ENCODE results near the gene MAP3K8. TPM values are rescaled to one million over a fixed set of nuclear protein-coding genes. Genes with fewer than 3 reads are reported as not detected.

MAP3K8 gene
- total and polyA plus RNA-seq, 11 donors = 3.6 to 39.0 (median 5.8) TPM

- WGBS, 4 donors = 23 to 35% (median 28%) methylated on average over 2 of the region's 2 CpGs
- ATAC-seq (peak in 3 of 4 donors; percentile 71 to 83 (median 74)), DNase-seq (no peak)
- Histone ChIP-seq H3K27me3 (no peaks in the 10 kb centered on the region), H3K36me3 (peaks cover 0 to 99% (median 67%) of the 10 kb centered on the region in 9 donors), H3K4me3 (no peak overlapping the region), H3K9me3 (no peaks in the 10 kb centered on the region), H3K4me1 (peaks cover 3 to 78% (median 28%) of the 10 kb centered on the region in 12 donors), H3K27ac (peak overlapping the region in 10 of 12 donors; percentile 7 to 60 (median 28))
- intact Hi-C loops (cut with DNase I) = no loop called here
- no peak for TF ChIP-seq POLR2A (IDR thresholded peaks at IDR 0.05)
- TF ChIP-seq, protein P1, sequence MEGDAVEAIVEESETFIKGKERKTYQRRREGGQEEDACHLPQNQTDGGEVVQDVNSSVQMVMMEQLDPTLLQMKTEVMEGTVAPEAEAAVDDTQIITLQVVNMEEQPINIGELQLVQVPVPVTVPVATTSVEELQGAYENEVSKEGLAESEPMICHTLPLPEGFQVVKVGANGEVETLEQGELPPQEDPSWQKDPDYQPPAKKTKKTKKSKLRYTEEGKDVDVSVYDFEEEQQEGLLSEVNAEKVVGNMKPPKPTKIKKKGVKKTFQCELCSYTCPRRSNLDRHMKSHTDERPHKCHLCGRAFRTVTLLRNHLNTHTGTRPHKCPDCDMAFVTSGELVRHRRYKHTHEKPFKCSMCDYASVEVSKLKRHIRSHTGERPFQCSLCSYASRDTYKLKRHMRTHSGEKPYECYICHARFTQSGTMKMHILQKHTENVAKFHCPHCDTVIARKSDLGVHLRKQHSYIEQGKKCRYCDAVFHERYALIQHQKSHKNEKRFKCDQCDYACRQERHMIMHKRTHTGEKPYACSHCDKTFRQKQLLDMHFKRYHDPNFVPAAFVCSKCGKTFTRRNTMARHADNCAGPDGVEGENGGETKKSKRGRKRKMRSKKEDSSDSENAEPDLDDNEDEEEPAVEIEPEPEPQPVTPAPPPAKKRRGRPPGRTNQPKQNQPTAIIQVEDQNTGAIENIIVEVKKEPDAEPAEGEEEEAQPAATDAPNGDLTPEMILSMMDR (IDR thresholded peaks at IDR 0.05) = no peak
Observed at GRCh38 chr10:30445711-30446110, 11.7 kb downstream of the MAP3K8 start.

DNA sequence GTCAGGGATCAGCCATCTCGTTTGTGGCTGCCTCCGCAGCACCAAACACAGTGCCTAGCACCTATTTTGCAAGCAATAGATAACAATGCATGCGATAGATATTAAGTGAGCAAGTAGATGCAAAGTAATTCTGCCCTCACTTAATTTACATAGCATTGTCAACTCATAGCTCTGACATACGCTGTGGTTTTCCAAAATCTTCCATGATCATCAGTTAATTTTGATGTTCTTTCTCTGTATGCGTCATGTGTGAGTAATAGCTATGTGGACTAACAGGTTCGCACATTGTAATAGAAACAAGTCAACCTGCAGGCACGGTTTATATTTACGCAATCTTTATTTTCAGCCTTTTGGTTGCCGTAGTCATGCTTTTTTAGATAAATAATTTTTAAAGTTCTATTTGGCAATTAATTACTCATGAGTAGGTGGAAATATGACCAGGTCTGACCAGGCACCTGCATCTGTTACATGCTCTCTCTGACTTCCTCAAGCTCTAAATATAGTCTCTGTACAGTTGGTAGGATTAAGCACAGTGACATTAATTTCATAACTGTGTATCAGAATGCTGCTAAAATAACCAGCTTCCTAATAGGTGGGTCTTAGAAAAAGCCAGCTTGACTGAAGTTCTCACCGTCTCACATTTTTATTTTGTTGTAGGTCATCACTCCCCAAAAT lies 13.3 kb downstream of the MAP3K8 start:
- 88 to 92% (median 90%) methylated on average over 10 of the region's 10 CpGs for WGBS, 4 donors
- intact Hi-C loops (cut with DNase I) = no loop called here
- H3K4me3 ChIP-seq = no peak overlapping the region
- H3K9me3 ChIP-seq = no peaks in the 10 kb centered on the region
- H3K4me1 ChIP-seq = peaks cover 3 to 63% (median 16%) of the 10 kb centered on the region in 12 donors
- H3K27me3 ChIP-seq = no peaks in the 10 kb centered on the region
- H3K36me3 ChIP-seq = peaks cover 0 to 99% (median 68%) of the 10 kb centered on the region in 9 donors
- TF ChIP-seq, protein P1 (IDR thresholded peaks at IDR 0.05) = no peak
- no peak for TF ChIP-seq POLR2A (IDR thresholded peaks at IDR 0.05)
- H3K27ac ChIP-seq = peak overlapping the region in 1 of 12 donors; percentile 56
- no peak for ATAC-seq
- DNase-seq = no peak

- H3K36me3 ChIP-seq = peaks cover 0 to 99% (median 68%) of the 10 kb centered on the region in 9 donors
- no peaks in the 10 kb centered on the region for H3K9me3 ChIP-seq
- no peaks in the 10 kb centered on the region for H3K27me3 ChIP-seq
- TF ChIP-seq POLR2A (IDR thresholded peaks at IDR 0.05) = no peak
- TF ChIP-seq, protein P1 (IDR thresholded peaks at IDR 0.05) = no peak
- no peak for ATAC-seq
- peaks cover 3 to 63% (median 16%) of the 10 kb centered on the region in 12 donors for H3K4me1 ChIP-seq
- 98 to 100% (median 100%) methylated on average over 1 of the region's 1 CpG for WGBS, 4 donors
- H3K4me3 ChIP-seq = no peak overlapping the region
- DNase-seq = no peak
- intact Hi-C loops (cut with DNase I) = no loop called here
- no peak overlapping the region for H3K27ac ChIP-seq
Observed at GRCh38 chr10:30448092-30448491, 14.1 kb downstream of the MAP3K8 start.

DNA sequence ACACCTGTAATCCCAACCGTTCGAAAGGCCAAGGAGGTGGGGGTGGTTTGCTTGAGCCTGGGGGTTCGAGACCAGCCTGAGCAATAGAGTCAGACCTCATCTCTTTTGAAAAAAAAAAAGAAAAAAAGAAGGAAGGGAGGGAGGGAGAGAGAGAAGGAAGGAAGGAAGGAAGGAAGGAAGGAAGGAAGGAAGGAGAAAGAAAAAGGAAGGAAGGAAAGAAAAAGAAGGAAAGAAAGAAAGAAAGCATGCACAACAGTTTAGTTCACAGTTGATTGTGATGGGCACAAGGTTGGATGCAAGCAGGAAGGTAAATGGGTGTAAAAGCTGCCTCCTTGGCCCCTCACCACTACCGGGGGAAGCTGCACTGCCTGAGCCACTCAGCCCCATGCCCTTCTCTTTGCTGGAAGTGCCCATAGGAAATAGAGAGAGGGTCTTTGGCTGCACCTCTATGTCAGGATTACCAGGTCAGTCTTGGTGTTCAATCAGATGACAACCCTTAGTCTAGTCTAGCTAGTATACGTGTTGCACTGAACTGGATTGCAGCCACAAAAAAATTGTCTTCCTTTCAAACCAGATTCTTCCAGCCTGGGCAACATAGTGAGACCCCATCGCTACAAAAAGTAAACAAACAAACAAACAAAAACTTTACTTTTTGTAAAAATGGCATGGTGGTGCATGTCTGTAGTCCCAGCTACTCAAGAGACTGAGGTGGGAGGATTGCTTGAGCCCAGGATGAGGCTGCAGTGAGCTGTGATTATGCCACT lies 20.0 kb downstream of the MAP3K8 start:
- peaks cover 16 to 71% (median 33%) of the 10 kb centered on the region in 12 donors for H3K4me1 ChIP-seq
- peak overlapping the region in 2 of 12 donors; percentile 14 to 23 for H3K4me3 ChIP-seq
- ATAC-seq = peak in 1 of 4 donors; percentile 8
- 83 to 90% (median 87%) methylated on average over 6 of the region's 6 CpGs for WGBS, 4 donors
- H3K36me3 ChIP-seq = peaks cover 0 to 75% (median 62%) of the 10 kb centered on the region in 9 donors
- no peak for TF ChIP-seq POLR2A (IDR thresholded peaks at IDR 0.05)
- TF ChIP-seq, protein P1 (IDR thresholded peaks at IDR 0.05) = no peak
- H3K9me3 ChIP-seq = no peaks in the 10 kb centered on the region
- intact Hi-C loops (cut with DNase I) = loop anchor here in 1 of 10 donors (2.0 kb wide), 1 partner anchor 19 kb away; the partner anchor contains the start of gene MAP3K8
- no peak for DNase-seq
- H3K27ac ChIP-seq = peak overlapping the region; percentile 41 to 88 (median 77)
- peaks cover 0 to 4% (median 0%) of the 10 kb centered on the region in 9 donors for H3K27me3 ChIP-seq
